Right ventricle myocardium superior (tissue), 1 donor: Measurements from ENCODE around the gene VAV1. TPM values are rescaled to one million over a fixed set of nuclear protein-coding genes. Genes with fewer than 3 reads are reported as not detected.
A peak's percentile ranks its signal among the peaks of the same experiment; 100 is the strongest.
"Not testable (repeated sequence)": the region's sequence is repeated elsewhere in the genome, so short reads cannot be mapped to it uniquely, and the experiment has no call there.

Source experiments
- ATAC-seq: fragments of 200-7000 bp; cut with Tn5 transposase; one replicate; pipeline ENCODE4 v1.9.1; 2020; ENCODE audit warnings: mild to moderate bottlenecking; ENCODE audit not compliant: poor library complexity
- DNase-seq: peaks from one replicate; pipeline ENCODE4 v3.0.0-alpha.2; 2020
- intact Hi-C: fragments of 100-400 bp; cut with DNase I; formaldehyde crosslinking; loops from one replicate; pipeline ENCODE4 v1.11.2; 2022
- total RNA-seq: library from RNA; stranded (reverse); fragmentation: NEBNext Ultra II Directional; extraction: Animal tissue kit (Norgen Biotek cat#: 25700); gene quantifications from one replicate; pipeline ENCODE4 v1.2.1, GENCODE V29; 2021
- donor health status: DM: no; HTN: yes; CAD: no; lungs with severe emphysema.

Gene VAV1
- total RNA-seq, 1 donor from 2014 or later, result 2.8 TPM

DNA sequence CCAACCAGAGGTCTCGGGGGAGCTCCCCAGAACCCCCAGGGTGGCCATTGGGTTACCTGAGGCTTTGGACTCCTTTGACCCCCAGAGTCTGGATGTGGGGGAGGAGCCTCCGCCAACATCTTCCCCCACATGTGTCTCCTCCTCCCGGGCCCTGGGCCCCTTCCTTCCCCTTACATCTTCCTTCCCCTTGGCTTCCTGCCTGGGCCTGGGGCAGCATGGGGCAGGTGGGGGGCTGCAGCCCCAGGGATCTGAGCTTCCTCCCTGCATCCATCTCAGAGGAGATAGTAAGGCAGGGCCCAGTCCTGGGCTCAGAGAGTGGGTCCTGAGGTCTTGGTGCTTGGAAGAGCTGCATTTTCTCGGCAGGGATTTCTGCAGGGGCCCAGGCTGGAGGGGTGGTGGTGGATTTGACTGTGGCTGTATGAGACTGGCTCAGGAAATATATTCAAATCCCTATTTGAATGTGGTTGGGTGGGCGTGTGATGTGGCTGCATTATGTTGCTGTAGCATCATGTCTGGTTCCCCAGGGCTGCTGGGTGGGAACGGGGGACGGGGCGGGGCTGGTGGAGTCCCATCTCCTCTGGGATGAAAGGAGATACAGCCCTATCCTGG is 919 bp downstream of the VAV1 start:
- peak; percentile 71 for ATAC-seq

DNA sequence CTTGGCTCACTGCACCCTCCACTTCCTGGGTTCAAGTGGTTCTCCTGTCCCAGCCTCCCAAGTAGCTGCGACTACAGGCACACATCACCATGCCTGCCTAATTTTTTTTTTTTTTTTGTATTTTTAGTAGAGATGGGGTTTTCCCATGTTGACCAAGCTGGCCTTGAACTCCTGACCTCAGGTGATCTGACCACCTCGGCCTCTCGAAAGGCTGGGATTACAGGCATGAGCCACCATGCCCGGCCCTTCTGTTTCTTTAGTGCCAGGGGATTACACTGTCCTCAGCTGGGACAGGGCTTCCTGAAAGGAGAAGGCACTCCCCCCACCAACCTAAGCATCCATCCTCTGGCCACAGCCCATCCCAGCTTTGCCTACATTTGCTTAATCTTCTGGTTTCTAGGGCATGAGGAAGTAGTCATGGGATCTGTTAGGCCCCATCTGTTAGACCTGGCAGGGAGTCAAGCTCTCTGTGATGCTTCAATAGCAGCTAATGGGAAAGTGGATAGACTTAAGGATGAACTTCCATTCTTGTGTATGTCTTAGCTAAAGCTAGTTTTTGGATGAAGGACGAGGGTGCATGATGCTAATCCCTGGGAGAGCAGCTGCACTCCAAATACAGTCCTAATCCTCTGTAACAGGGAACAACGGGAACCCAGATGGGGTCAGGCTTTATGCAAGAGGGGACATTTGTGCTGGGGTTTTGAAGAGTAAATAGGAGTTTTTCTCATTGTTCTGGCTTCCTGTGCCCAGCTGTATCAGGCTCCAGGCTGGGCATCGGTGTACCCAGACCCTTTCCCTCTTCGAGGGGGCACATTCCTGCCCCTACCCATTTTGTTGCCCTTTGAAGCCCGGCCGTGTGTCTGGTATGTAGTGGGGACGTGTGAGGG is 2.6 kb downstream of the VAV1 start:
- no peak for DNase-seq
- peak; percentile 23 for ATAC-seq
- intact Hi-C loops, result no loop called here

More for the DNA sequence above, 919 bp downstream of the VAV1 start:
- peak; percentile 72 for DNase-seq
- intact Hi-C loops, result no loop called here

DNA sequence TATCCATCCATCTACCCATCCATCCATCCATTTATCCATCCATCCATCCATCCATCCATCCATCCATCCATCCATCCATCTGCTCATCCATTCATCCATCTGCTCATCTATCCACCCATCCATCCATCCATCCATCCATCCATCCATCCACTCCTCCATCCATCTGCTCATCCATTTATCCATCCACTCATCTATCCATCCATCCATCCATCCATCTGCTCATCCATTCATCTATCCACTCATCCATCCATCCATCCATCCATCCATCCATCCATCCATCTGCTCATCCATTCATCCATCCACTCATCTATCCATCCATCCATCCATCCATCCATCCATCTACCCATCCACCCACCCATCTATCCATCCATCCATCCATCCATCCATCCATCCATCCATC is 3.5 kb downstream of the VAV1 start:
- intact Hi-C loops, DNase-seq: not testable (repeated sequence)

DNA sequence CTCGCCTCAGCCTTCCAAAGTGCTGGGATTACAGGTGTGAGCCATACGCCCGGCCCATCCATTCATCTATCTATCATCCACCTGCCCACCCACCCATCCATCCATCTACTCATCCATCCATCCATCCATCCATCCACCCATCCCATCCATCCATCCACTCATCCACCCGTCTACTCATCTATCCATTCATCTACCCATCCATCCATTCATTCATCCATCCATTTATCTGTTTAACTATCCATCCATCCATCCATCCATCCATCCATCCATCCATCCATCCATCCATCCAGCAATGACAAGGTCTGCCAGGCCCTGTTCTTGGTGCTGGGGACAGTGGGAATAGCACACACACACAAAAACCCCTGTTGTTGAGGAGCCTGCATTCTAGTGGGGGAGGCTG is 4.5 kb downstream of the VAV1 start:
- ATAC-seq (no peak), DNase-seq (no peak)
- intact Hi-C loops, result no loop called here

More for the DNA sequence above, 3.5 kb downstream of the VAV1 start:
- not testable (repeated sequence) for ATAC-seq

DNA sequence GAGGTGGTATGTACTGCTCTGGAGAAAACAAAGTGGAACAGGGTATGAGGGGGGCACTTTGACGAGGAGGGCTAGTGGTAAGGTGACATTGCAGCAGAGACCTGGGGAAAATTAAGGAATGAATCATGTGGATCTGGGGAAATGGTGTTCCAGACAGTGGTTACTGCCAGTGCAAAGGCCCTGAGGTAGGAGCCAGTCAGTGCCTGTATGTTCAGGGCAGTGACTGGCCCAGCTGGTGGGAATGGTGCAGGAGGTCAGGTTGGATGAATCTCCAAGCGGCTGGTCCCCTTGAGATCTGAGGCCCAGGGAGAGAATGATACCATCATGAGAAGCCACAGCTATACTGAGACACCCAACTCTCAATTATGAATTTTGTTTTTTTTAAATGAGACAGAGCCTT is 4.9 kb downstream of the VAV1 start:
- DNase-seq, result no peak
- intact Hi-C loops, result no loop called here
- ATAC-seq, result no peak

DNA sequence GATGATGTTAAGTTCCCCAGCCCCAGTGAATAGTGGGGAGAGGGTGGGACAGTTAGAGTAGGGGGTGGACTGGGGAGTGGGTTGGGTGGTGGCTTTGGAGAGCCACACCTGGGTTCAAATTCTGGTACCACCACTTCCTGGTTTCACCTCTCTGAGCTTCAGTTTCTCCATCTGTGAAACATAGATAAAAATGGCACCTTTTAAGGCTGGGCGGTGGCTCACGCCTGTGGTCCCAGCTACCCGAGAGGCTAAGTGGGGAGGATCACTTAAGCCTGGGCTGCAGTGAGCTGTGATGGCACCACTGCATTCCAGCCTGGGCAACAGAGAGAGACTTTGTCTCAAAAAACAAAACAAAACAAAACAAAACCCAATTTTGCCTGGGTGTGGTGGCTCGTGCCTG is 5.9 kb downstream of the VAV1 start:
- ATAC-seq (no peak), DNase-seq (no peak)
- intact Hi-C loops, result no loop called here

DNA sequence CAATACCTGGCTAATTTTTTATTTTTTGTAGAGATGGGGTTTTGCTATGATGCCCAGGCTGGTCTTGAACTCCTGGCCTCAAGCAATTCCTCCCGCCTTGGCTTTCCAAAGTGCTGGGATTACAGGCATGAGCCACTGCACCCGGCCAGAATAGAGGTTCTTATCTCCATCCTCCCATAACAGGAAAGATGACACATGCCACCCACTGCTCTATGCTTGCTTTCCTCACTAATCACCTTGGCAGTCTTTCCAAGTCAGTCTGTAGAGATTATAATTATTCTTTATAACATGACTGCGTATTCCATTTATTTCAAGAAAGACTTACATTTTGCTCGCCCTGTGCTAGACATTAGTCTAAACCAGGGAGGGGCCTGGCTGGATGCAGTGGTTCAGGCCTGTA is 6.7 kb downstream of the VAV1 start:
- DNase-seq (no peak), ATAC-seq (no peak)
- intact Hi-C loops, result no loop called here

DNA sequence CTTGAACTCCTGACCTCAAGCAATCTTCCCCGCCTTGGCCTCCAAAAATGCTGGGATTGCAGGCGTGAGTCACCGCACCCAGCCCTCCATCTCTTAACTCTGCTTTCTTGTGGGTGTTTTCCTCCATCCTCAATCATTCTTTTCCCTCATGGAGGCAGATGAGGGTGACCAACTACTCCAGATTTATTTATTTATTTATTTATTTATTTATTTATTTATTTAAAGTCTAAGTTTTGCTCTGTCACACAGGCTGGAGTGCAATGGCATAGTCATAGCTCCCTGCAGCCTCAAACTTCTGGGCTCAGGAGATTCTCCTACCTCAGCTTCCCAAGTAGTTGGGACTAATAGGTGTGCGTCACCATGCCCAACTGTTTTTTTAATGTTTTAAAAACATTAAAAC is 14.9 kb downstream of the VAV1 start:
- intact Hi-C loops, result no loop called here
- DNase-seq (no peak), ATAC-seq (no peak)

DNA sequence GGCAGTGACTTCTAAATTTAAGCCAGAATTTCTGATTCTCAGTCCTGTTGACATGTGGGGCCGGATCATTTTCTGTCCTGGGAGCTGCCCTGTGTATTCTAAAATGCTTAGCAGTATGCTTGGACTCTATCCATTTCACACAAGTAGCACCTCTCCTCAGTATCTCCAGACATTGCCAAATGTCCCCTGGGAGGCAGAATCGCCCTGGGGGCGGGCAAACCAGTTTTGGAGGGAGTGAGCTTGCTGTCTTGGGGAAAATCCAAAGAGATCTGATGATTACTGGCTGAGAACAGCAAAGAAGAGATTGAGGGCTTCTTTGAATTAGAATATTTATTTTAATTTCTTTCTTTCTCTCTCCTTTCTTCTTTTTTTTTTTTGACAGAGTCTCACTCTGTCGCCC is 16.4 kb downstream of the VAV1 start:
- no peak for DNase-seq
- no peak for ATAC-seq
- intact Hi-C loops, result no loop called here

DNA sequence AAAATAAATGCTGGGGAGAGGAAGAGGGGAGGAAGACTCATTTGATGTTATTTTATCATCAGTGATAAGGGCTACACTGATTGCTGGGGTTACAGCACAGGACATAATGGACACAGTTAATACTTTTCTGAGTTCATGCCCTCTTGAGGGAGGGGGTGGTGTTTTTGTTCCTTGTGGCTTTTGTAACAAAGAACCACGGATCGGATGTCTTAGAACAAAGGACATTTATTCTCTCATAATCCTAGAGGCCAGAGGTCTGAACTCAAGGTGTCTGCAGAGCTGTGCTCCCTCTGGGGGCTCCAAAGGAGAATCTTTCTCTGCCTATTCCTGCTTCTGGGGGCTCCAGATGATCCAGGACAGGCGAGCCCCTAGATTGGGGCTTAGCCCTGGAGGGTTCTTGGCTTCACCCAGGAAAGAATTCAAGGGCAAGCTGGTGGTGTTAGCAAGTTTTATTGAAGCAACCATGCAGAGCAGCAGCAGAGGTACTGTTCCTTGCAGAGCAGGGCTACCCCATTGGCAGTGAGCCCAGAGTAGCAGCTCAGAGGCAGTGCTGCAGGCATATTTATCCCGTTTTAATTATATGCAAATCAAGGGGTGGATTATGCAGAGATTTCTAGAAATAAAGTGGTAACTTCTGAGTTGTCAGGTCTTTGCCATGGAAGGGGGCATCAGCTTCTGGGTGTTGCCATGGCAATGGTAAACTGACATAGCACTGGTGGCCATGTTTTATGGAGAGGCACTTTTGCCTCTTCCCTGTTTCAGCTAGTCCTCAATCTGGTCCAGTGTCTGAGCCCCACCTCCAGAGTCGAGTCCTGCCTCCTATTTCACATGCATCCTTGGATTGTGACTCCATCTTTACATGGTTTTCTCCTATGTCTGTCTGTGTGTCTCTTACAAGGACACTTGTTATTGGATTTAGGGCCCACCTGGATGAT is 18.0 kb downstream of the VAV1 start:
- intact Hi-C loops, result no loop called here
- no peak for ATAC-seq
- no peak for DNase-seq

DNA sequence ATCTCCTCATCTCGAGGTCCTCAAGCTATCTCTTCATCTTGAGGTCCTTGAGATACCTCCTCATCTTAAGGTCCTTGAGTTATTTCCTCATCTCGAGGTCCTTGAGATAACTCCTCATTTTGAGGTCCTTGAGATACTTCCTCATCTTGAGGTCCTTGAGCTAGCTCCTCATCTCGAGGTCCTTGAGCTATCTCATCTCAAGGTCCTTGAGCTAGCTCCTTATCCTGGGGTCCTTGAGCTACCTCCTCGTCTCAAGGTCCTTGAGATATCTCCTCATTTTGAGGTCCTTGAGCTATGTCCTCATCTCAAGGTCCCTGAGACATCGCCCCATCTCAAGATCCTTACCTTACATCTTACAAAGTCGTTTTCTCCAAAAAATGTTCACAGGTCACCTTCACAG is 18.7 kb downstream of the VAV1 start:
- intact Hi-C loops, result no loop called here
- ATAC-seq (no peak), DNase-seq (no peak)

DNA sequence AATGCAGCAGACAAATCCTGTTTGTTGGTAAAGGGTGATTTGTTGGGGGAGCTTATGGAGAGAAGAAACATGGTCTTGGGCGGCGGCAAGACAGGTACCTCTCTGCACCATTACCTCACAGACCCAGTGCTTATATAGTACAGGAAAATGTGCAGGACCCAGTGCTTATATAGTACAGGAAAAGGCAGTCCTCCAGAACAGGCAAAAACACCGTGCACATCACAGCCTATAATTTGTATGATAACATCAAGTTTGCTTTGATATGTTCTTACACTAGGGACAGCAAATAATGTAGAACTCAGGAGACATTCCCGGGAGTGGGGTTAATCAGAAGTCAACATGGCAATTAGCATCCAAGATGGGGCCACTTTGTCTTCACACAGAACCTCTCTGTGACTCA is 20.9 kb downstream of the VAV1 start:
- intact Hi-C loops, result no loop called here
- no peak for ATAC-seq
- DNase-seq, result no peak

DNA sequence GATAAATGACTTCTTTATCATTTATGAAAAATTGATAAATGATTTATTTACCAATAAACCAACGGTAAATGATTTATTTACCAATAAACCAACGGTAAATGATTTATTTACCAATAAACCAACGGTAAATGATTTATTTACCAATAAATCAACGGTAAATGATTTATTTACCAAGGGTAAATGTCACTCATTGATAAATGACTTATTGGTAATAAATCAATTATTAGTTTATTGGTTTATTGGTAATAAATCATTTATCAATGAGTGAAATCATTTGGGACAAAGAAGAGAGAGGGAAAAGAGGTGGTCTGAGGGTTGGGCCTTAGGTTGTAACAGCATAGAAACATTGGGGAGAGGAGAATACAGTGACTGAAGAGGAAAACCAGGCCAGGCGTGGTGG is 21.5 kb downstream of the VAV1 start:
- intact Hi-C loops, result no loop called here

DNA sequence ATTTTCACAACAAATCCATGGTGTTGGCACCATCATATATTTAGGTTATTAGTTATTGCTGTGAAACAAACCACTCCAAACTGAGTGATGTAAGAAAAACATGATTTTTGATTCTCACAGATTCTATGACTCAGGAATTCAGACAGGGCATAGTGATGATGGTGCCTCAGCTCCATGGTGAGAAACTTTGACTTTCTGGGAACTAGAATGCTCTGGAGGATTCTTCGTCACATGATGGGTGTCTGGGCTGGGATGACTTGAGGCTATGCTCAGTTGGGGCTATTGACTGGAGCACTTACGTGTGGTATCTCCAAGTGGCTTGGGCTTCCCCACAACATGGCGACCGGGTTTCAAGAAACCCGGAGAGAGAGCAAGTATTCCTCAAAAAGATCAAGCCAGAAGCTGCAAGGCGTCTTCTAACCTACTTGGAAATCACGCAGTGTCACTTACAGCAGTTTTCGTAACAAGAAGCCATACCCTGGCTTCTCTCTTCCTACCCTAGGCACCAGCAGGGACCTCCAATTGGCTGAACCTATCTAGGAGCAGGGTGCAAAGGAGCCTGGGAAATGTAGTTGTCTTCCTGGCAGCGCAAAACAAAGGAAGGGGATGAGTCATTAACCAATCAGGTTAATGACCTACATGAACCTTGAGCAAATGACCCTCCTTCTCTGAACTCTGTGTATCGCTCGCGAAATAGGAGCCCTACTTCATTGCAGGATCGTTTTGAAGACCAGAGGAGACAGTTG is 22.4 kb downstream of the VAV1 start:
- ATAC-seq, result no peak
- intact Hi-C loops, result no loop called here
- no peak for DNase-seq

More for the DNA sequence above, 21.5 kb downstream of the VAV1 start:
- no peak for ATAC-seq
- no peak for DNase-seq

DNA sequence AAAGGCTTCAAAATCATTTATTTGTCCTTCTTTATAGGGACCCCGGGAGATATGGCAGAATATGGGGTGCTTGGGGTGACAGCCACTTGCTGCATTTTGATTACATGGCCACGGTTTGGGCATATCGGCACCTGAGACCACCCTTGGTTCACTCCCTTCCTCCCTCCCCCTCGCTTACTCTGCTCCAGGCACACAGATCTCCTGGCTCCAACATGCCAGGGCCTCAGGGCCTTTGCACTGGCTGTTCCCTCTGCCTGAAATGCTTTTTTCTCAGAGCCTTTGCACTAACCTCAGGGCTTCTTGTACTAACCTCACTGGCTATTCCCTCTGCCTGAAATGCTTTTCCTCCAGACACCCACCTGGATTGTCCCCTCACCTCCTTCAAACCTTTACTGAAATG is 23.8 kb downstream of the VAV1 start:
- intact Hi-C loops, result no loop called here
- no peak for DNase-seq
- no peak for ATAC-seq

DNA sequence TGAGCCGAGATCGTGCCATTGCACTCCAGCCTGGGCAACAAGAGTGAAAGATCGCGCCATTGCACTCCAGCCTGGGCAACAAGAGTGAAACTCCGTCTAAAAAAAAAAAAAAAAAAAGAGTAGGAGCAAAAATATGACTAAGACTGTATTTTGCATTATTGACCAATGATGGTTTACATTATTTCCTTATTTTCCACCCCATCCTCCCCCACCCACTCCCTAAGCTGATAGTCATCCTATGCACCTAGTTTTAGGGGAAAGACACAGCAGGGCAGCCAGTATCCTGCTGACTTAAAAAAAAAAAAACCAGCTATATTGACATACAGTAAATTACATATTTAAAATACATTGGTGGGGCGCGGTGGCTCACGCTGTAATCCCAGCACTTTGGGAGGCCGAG is 25.1 kb downstream of the VAV1 start:
- DNase-seq (no peak), ATAC-seq (no peak)
- intact Hi-C loops, result no loop called here

DNA sequence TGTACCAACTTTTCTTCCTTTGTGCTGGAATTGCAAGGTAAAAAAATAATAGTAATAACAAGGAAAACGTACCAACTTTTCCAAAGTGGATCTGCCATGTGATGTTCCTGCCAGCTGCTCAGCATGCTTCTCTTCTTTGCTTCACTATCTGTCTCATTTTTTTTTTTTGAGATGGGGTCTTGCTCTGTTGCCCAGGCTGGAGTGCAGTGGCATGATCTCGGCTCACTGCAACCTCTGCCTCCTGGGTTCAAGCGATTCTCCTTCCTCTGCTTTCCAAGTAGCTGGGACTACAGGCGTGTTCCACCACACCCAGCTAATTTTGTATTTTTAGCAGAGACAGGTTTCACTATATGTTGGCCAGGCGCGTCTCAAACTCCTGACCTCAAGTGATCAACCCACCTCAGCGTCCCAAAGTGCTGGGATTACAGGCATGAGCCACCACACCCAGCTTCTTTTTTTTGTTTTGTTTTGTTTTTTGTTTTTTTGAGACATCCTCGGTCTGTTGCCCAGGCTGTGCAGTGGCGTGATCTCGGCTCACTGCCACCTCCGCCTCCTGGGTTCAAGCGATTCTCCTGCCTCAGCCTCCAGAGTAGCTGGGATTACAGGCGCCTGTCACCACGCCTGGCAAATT is 27.8 kb downstream of the VAV1 start:
- ATAC-seq, DNase-seq, intact Hi-C loops: not testable (repeated sequence)

DNA sequence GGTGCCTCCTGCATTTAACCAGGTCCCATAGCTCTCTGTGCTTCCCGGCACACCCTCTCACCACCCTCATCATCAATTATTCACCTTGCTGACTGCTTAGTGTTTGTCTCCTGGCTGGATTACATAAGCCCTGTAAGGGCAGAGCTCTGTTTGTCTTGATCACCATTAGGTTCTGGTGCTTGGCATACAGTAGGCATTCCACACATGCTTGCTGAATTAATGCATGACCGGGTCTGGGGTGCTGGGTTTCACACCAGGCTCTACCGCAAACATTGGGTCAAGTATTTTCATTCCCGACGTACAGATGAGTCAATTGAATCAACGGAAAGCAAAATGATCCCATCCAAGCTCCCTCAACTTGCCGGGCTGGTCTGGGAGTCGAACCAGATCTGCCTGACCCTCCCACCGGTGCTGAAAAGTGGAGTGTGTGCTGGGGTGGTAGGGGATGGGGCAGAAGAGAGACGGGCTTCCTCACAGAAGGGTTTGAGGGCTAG is 28.5 kb downstream of the VAV1 start:
- intact Hi-C loops, result no loop called here
- DNase-seq (no peak), ATAC-seq (no peak)
